Activated CD4-positive, CD25-positive, alpha-beta regulatory T cell treated with anti-CD3 and anti-CD28 coated beads, Interleukin-2, amount 50 U/mL, for 16 hours (primary cell): ENCODE measurements around the gene NTNG2.
"Not testable (repeated sequence)": the region's sequence is repeated elsewhere in the genome, so short reads cannot be mapped to it uniquely, and the experiment has no call there.

Experiments
- DNase-seq: peaks from one replicate; pipeline ENCODE4 v3.0.0-alpha.2; 2020; ENCODE audit warnings: low read depth, low spot score

The NTNG2 gene

DNA sequence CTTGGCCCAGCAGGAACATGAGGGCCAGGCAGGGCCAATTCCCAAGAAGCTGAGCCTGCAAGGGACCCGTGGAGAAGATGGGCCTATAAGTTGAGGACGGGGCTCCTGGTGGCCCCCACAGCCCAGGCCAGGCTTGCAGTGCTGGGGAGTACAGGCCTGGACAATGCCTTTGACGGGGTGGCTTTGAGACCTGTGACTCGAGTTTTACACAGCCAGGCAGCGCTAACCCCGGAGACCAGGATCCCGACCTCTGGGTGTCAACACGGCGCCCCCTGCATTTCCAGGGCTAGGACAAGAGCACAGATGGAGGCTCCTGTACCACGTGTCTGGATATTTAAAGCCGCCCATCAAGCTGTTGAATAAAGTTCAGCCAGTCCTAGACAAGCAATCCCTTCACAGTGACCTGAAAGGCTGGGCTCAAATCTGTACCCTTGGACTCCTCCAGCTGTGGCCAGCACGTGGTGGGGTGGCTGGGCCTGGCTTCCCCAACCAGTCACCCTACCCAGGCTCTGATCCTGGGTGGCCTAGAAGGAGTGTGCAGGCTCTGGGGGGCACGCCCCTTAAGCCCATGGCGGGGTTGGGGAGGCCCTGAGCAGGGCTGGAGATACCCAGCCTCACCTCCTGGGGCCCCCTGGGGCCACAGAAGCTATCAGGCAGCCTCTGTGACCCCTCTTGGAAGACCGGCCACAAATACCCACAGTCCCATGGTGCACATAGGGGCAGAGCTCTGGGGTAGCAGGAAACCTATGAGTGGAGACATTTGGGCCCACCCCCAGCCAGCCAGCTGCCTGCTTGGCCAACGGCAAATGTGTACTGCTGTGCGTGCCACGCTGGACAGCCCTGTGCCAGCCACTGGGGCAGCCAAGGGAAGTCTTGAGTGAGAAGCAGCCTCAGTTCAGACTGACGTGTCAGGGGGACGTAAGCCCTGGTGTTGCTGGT is 88.7 kb downstream of the NTNG2 start:
- no peak for DNase-seq

DNA sequence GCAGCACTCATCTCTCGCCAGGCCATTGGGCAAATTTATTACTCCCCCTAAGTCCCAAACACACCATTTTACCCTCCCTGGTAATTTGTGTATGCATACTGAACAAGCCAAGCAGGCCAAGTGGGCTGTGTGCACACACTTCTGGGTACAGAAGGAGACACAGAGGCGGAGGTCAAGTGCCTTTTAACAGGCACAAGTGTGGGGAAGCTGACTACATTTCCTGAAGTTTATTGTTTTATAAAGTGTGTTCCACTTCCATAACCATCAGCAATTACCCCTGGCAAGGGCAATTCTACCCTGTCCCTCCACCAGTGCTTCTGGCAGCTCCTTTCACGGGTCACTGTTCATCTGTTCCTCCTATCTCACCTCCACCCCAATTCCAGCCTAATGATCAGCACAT is 99.0 kb downstream of the NTNG2 start:
- no peak for DNase-seq

DNA sequence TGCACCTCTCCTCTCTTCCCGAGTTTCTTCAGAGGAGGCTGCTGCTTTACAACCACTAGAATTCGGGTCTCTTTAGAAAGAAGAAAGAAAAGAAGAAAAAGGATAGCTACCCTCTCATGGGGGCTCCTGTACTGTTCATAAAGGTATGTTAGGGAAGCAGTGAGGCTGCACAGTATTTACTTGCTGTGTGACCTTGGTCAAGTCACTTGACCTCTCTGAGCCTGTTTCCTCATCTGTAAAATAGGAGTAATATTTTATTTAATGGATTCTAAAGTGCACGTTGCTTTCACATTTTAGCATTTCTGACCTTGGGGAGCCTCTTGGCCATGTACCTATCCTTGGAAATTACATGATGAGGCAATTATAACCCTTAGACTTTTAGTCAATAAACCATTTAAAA is 104.2 kb downstream of the NTNG2 start:
- no peak for DNase-seq

- no peak for DNase-seq
Observed at GRCh38 chr9:132267660-132268059, 105.8 kb downstream of the NTNG2 start.

GRCh38 chr9:132268725-132269352 is 107.0 kb downstream of the NTNG2 start:
- DNase-seq: peak; percentile 45

- DNase-seq: not testable (repeated sequence)
Observed at GRCh38 chr9:132269704-132270516, 108.1 kb downstream of the NTNG2 start.

DNA sequence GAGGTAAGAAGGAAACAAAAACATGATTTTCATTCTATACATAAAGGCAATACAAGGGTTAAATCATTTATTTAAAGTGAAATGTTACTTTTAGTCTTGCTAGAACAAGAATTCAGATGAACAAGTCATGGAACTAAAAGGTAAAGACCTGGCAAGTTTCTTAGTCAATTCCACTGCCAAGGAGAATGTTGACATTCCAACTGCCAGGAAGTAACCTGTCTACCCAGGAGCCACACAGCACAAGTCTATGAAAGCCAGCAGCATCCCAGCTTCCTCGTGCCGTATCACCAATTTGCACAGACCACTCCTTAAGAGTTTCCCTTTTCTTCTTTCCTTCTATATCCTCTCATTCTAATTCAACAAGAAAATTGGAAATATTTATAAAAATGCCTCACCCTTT is 113.0 kb downstream of the NTNG2 start:
- DNase-seq: no peak

GRCh38 chr9:132283165-132283564 is 121.3 kb downstream of the NTNG2 start:
- no peak for DNase-seq

DNA sequence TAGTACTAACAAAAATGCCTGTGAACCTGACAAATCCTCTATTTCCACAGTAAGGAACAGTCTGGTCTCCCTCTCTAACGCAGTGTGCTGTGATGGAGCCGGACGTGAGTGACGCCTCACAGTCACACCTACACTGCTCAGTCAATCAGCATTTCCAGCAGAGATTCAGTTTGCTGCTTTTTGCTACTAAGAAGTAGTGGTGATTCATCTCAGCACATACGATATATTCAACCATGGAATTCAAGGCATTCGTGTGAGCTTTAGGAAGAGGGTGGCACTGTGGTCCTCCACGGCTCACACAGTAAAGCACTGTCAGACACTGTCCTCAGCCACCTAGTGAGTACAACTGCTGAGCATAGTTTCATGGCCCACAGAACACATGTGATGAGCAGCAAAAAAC is 122.0 kb downstream of the NTNG2 start:
- no peak for DNase-seq

GRCh38 chr9:132287256-132287760 is 125.5 kb downstream of the NTNG2 start:
- DNase-seq: no peak

DNA sequence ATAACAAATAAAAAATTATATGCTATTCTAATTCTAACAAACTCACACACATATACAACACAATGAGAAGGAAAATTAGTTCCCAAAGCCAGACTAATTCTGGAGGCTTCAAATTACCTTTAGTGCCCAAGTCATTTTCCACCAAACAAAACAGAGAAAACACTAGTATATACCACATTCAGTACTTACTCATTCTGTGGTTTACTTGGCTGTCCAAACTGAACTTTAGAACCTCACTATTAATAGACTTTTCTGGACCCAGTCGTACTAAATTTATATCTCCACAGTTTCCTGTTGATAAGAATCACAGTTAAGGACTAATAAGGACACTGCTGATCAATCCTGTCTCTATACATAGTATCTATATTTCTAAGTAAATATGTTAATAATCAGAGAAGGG is 126.5 kb downstream of the NTNG2 start:
- DNase-seq: no peak

GRCh38 chr9:132288966-132289365 is 127.1 kb downstream of the NTNG2 start:
- DNase-seq: no peak

DNA sequence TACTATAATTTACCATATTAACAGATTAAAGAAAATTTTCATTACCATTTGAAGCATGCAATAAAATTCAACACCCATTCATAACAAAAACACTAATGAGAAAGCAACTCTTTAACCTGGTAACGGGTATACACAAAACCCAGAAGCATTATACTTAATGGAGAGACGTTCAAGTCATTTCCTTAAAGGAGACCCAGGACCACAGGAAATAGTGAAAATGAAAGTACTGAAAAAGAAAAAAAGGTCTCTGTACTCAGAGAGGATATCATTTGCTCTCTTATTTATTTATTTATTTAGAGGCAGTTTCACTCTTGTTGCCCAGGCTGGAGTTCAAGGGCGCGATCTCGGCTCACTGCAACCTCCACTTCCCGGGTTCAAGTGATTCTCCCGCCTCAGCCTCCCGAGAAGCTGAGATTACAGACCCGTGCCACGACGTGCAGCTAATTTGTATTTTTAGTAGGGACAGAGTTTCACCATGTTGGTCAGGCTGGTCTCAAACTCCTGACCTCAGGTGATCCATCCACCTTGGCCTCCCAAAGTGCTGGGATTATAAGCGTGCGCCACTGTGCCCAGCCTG is 131.4 kb downstream of the NTNG2 start:
- DNase-seq: no peak
